CD14-positive monocyte (primary cell): Measurements from ENCODE around the gene MRPL32. TPM values are rescaled to one million over a fixed set of nuclear protein-coding genes. Genes with fewer than 3 reads are reported as not detected.
A peak's percentile ranks its signal among the peaks of the same experiment; 100 is the strongest.

Experiments
- DNase-seq, 3 donors: peaks; one replicate each; pipeline ENCODE4 v3.0.0-alpha.2; 2011 to 2022
- H2AFZ ChIP-seq: 2 replicates; pipeline ENCODE4 v1.6.0; 2012; ENCODE audit warnings: mild to moderate bottlenecking, low read depth, low read length, inconsistent platforms; ENCODE audit not compliant: insufficient read depth, poor library complexity, severe bottlenecking
- H3K27ac ChIP-seq, 2 donors: 1 replicate in 1 of 2; 2 replicates in 1 of 2; pipeline ENCODE4 v1.5.1; 2012 to 2013; ENCODE audit warnings: low read length in 2 of 2, control low read depth in 1 of 2, inconsistent platforms in 1 of 2, low read depth in 1 of 2, mild to moderate bottlenecking in 1 of 2
- H3K27me3 ChIP-seq, 2 donors: one replicate each; pipeline versions ENCODE4 v1.6.0 to v1.6.1; 2011 to 2013; ENCODE audit warnings: low read length in 2 of 2; ENCODE audit not compliant: control insufficient read depth in 2 of 2, insufficient read depth in 2 of 2
- H3K36me3 ChIP-seq, 2 donors: replicated peaks in 1 of 2; 1 replicate in 1 of 2; 2 replicates in 1 of 2; pipeline versions ENCODE4 v1.5.1 to v1.6.1; 2012 to 2013; ENCODE audit warnings: low read length in 2 of 2, control low read depth in 1 of 2, inconsistent platforms in 1 of 2, mild to moderate bottlenecking in 1 of 2; ENCODE audit not compliant: insufficient read depth in 2 of 2, control insufficient read depth in 1 of 2
- H3K4me1 ChIP-seq, 2 donors: 1 replicate in 1 of 2; 2 replicates in 1 of 2; pipeline versions ENCODE4 v1.5.1 to v1.6.1; 2012 to 2013; ENCODE audit warnings: low read length in 2 of 2, control low read depth in 1 of 2, inconsistent platforms in 1 of 2, mild to moderate bottlenecking in 1 of 2, moderate library complexity in 1 of 2; ENCODE audit not compliant: insufficient read depth in 2 of 2, control insufficient read depth in 1 of 2
- H3K4me2 ChIP-seq: replicated peaks from 2 replicates; pipeline ENCODE3; 2012; ENCODE audit warnings: low read length, moderate library complexity, mild to moderate bottlenecking; ENCODE audit not compliant: poor library complexity, severe bottlenecking; ENCODE audit errors: extremely low read depth
- H3K4me3 ChIP-seq, 3 experiments: fragments of 200-600 bp in 1 of 3; sonication (generic) in 1 of 3; replicated peaks in 1 of 3; 1 replicate in 2 of 3; 2 replicates in 1 of 3; pipeline ENCODE4 v1.5.1; 2011 to 2013; ENCODE audit warnings: low read length in 3 of 3, mild to moderate bottlenecking in 3 of 3, control low read depth in 2 of 3, low read depth in 2 of 3, inconsistent platforms in 1 of 3, moderate library complexity in 1 of 3
- H3K79me2 ChIP-seq: 2 replicates; pipeline ENCODE4 v1.6.0; 2012; ENCODE audit warnings: mild to moderate bottlenecking, control low read depth, inconsistent platforms, low read length, moderate library complexity; ENCODE audit not compliant: insufficient read depth
- H3K9ac ChIP-seq: 2 replicates; pipeline ENCODE4 v1.6.0; 2017; ENCODE audit warnings: low read length, mild to moderate bottlenecking; ENCODE audit not compliant: insufficient read depth, poor library complexity, severe bottlenecking
- H3K9me3 ChIP-seq, 2 donors: replicated peaks in 1 of 2; 1 replicate in 1 of 2; 2 replicates in 1 of 2; pipeline versions ENCODE4 v1.5.1 to v1.6.1; 2012 to 2013; ENCODE audit warnings: low read length in 2 of 2, control low read depth in 1 of 2; ENCODE audit not compliant: control insufficient read depth in 1 of 2, insufficient read depth in 1 of 2
- H4K20me1 ChIP-seq: 2 replicates; pipeline ENCODE4 v1.6.0; 2012; ENCODE audit warnings: mild to moderate bottlenecking, low read length, control low read depth, moderate library complexity; ENCODE audit not compliant: insufficient read depth
- H3K27ac Mint-ChIP-seq, 7 donors: one replicate each; pipeline ENCODE4 v1.8.0; 2020; ENCODE audit warnings: mild to moderate bottlenecking in 7 of 7, mixed read lengths in 7 of 7, moderate library complexity in 6 of 7, inconsistent platforms in 2 of 7
- H3K27me3 Mint-ChIP-seq, 3 donors: one replicate each; pipeline ENCODE4 v1.8.0; 2021 to 2022; ENCODE audit warnings: low read depth in 3 of 3, mild to moderate bottlenecking in 3 of 3, mixed read lengths in 3 of 3, moderate library complexity in 3 of 3, inconsistent platforms in 1 of 3
- H3K36me3 Mint-ChIP-seq, 2 donors: one replicate each; pipeline ENCODE4 v1.8.0; 2020; ENCODE audit warnings: mixed read lengths in 2 of 2, inconsistent platforms in 1 of 2, mild to moderate bottlenecking in 1 of 2
- H3K4me1 Mint-ChIP-seq: one replicate; pipeline ENCODE4 v1.8.0; 2020; ENCODE audit warnings: mild to moderate bottlenecking, mixed read lengths
- H3K4me3 Mint-ChIP-seq, 2 donors: one replicate each; pipeline ENCODE4 v1.8.0; 2020; ENCODE audit warnings: mild to moderate bottlenecking in 2 of 2, mixed read lengths in 2 of 2, moderate library complexity in 1 of 2
- H3K9me3 Mint-ChIP-seq, 7 donors: one replicate each; pipeline ENCODE4 v1.8.0; 2020 to 2022; ENCODE audit warnings: mixed read lengths in 7 of 7, mild to moderate bottlenecking in 6 of 7, moderate library complexity in 6 of 7, inconsistent platforms in 2 of 7
- WGBS: methylation state at CpG from one replicate; pipeline ENCODE4 v1.1.5; 2013; ENCODE audit warnings: missing lambda C conversion rate; ENCODE audit not compliant: insufficient coverage; 5-methylcytosine and 5-hydroxymethylcytosine counted together
- intact Hi-C, 2 donors: fragments of 100-400 bp; cut with micrococcal nuclease; formaldehyde crosslinking; loops; one replicate each; pipeline versions ENCODE4 v1.15.0 to v1.15.1; 2023
- polyA plus RNA-seq, 3 donors: library from polyadenylated mRNA; depleted of rRNA in 1 of 3; unstranded in 2 of 3; stranded (reverse) in 1 of 3; fragments of 300-500 nt in 2 of 3; fragments of >200 nt in 1 of 3; fragmentation: Illumina TruSeq in 2 of 3; gene quantifications; 1 replicate in 2 of 3; 2 replicates in 1 of 3; pipeline ENCODE4 v1.2.3, GENCODE V29; 2012 to 2021
- TF ChIP-seq, protein P1 (sequence below): fragments of 200-600 bp; IDR thresholded peaks from one replicate; pipeline ENCODE4 v1.8.0; 2022; ENCODE audit warnings: antibody characterized with exemption, mild to moderate bottlenecking

MRPL32 gene
- polyA plus RNA-seq, 3 donors, result 23.4 to 49.6 (median 39.5) TPM

DNA sequence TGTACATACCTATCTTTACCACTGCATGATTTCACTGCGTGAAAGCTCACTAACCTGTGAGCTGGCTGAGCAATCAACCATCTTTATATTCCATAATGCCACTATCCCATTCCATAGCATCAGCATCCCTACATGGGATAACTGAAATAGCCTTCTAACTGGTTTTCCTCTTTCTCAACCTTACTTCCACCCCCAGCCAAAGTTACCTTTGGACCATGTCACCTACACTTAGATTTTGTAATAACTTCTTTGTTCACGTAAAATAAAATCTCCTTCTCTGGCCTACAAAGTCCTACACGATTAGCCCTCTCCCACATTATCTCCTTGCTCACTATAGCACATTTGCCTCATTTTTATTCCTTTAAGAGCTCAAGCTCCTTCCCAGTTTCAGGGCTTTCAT, 2.7 kb upstream of the MRPL32 start:
- H3K36me3 ChIP-seq, result peaks cover 15 to 20% of the 10 kb centered on the region in 2 donors
- H3K9ac ChIP-seq, result no peak overlapping the region
- intact Hi-C loops, result no loop called here
- no peak overlapping the region for H2AFZ ChIP-seq
- H3K27me3 Mint-ChIP-seq, result no peaks in the 10 kb centered on the region
- H3K36me3 Mint-ChIP-seq, result peaks cover 17 to 18% of the 10 kb centered on the region in 2 donors
- H3K4me1 Mint-ChIP-seq, result peaks cover 67% of the 10 kb centered on the region
- peaks cover 0 to 3% (median 0%) of the 10 kb centered on the region in 7 donors for H3K9me3 Mint-ChIP-seq
- H3K4me3 Mint-ChIP-seq, result no peak overlapping the region
- peaks cover 37 to 57% of the 10 kb centered on the region in 2 donors for H3K4me1 ChIP-seq
- H3K4me3 ChIP-seq, result no peak overlapping the region
- H3K27ac Mint-ChIP-seq, result peak overlapping the region in 3 of 7 donors; percentile 3 to 22 (median 14)
- no peaks in the 10 kb centered on the region for H3K9me3 ChIP-seq
- peaks cover 42% of the 10 kb centered on the region for H4K20me1 ChIP-seq
- no peak overlapping the region for H3K27ac ChIP-seq
- no peak for DNase-seq
- 64% methylated on average over 3 of the region's 3 CpGs for WGBS
- no peak overlapping the region for H3K4me2 ChIP-seq
- H3K27me3 ChIP-seq, result no peaks in the 10 kb centered on the region
- TF ChIP-seq, protein P1, sequence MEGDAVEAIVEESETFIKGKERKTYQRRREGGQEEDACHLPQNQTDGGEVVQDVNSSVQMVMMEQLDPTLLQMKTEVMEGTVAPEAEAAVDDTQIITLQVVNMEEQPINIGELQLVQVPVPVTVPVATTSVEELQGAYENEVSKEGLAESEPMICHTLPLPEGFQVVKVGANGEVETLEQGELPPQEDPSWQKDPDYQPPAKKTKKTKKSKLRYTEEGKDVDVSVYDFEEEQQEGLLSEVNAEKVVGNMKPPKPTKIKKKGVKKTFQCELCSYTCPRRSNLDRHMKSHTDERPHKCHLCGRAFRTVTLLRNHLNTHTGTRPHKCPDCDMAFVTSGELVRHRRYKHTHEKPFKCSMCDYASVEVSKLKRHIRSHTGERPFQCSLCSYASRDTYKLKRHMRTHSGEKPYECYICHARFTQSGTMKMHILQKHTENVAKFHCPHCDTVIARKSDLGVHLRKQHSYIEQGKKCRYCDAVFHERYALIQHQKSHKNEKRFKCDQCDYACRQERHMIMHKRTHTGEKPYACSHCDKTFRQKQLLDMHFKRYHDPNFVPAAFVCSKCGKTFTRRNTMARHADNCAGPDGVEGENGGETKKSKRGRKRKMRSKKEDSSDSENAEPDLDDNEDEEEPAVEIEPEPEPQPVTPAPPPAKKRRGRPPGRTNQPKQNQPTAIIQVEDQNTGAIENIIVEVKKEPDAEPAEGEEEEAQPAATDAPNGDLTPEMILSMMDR, result no peak
- H3K79me2 ChIP-seq, result peaks cover 91% of the 10 kb centered on the region

DNA sequence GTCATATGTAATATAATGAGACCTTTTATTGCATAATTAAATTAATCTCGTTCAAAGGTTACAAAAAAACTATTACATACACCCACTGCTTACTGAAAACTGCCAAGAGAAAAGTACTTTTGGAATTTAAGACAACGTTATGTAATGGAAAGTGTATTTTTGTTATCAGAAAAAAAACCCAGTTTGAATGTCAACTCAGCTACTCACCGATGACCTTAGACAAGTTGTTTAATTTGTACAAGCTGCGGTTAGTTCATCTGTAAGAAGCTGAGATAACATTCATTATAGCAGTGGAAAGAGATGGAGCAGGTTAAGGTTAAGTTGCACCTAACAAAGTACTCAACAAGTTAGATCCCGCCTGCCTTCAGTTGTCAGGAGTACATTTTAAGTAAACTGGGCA, 1.3 kb upstream of the MRPL32 start:
- Histone ChIP-seq H3K4me1 (peaks cover 32 to 51% of the 10 kb centered on the region in 2 donors), H3K36me3 (peaks cover 13 to 16% of the 10 kb centered on the region in 2 donors), H3K9me3 (no peaks in the 10 kb centered on the region), H3K4me3 (peak overlapping the region; percentile 90 to 100 (median 98)), H2AFZ (peak overlapping the region; percentile 88), H3K4me2 (peak overlapping the region; percentile 92), H3K9ac (peak overlapping the region; percentile 91), H3K79me2 (peaks cover 76% of the 10 kb centered on the region), H3K27me3 (no peaks in the 10 kb centered on the region), H3K27ac (peak overlapping the region in 1 of 2 donors; percentile 94), H4K20me1 (peaks cover 29% of the 10 kb centered on the region)
- TF ChIP-seq, protein P1, result no peak
- peaks cover 63% of the 10 kb centered on the region for H3K4me1 Mint-ChIP-seq
- peak overlapping the region; percentile 99 to 100 for H3K4me3 Mint-ChIP-seq
- no CpG with 5 or more reads among the region's 5 CpGs for WGBS
- peaks cover 11 to 14% of the 10 kb centered on the region in 2 donors for H3K36me3 Mint-ChIP-seq
- H3K27ac Mint-ChIP-seq, result peak overlapping the region in 4 of 7 donors; percentile 97 to 99 (median 98)
- H3K9me3 Mint-ChIP-seq, result peaks cover 0 to 3% (median 0%) of the 10 kb centered on the region in 7 donors
- no peak for DNase-seq
- intact Hi-C loops, result no loop called here
- H3K27me3 Mint-ChIP-seq, result no peaks in the 10 kb centered on the region
